Nephron progenitor cell (in vitro differentiated cells): ENCODE results near the gene ZNF618.

Experiments
- DNase-seq: peaks from one replicate; pipeline ENCODE4 v3.0.0; 2021
- H3K27ac Mint-ChIP-seq: 2 replicates; pipeline ENCODE4 v1.8.0; 2021; ENCODE audit warnings: mild to moderate bottlenecking, moderate library complexity, mixed read lengths
- H3K27me3 Mint-ChIP-seq: 2 replicates; pipeline ENCODE4 v1.8.0; 2021; ENCODE audit warnings: mild to moderate bottlenecking, low read depth, mixed read lengths; ENCODE audit not compliant: poor library complexity
- H3K36me3 Mint-ChIP-seq: 2 replicates; pipeline ENCODE4 v1.8.0; 2021; ENCODE audit warnings: low read depth, mixed read lengths
- H3K4me1 Mint-ChIP-seq: 2 replicates; pipeline ENCODE4 v1.8.0; 2021; ENCODE audit warnings: mixed read lengths
- H3K4me3 Mint-ChIP-seq: 2 replicates; pipeline ENCODE4 v1.8.0; 2021; ENCODE audit warnings: mild to moderate bottlenecking, moderate library complexity, mixed read lengths
- H3K9me3 Mint-ChIP-seq: 2 replicates; pipeline ENCODE4 v1.8.0; 2021; ENCODE audit warnings: mild to moderate bottlenecking, moderate library complexity, mixed read lengths
- TF ChIP-seq, protein P1 (sequence below): fragments of 200-600 bp; sonication (generic); IDR thresholded peaks from 2 replicates; pipeline ENCODE4 v1.5.0; 2021; ENCODE audit warnings: antibody characterized with exemption

ZNF618 gene

DNA sequence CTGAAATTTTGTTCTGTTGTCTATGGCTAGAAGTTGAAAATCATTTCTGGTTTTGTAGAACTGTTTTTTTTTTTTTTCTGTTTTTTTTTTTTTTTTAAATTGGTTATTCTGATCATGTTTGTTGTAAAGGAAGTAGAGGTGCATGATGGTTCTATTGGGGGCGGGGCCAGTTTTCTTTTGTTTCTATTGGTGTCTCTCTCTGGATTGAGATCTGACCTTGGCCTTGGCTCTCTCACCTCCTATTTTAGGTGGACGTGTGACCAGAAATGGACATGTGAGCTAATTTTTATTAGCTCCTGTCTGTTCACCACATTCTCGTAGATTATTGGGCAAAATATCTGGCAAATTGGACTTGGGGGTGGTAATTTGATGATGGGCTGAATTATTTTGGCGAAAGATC lies 3.2 kb downstream of the ZNF618 start:
- Mint-ChIP-seq H3K4me3 (peak overlapping the region; percentile 94), H3K9me3 (no peaks in the 10 kb centered on the region), H3K27me3 (peaks cover 4% of the 10 kb centered on the region), H3K27ac (peak overlapping the region; percentile 60), H3K4me1 (peaks cover 62% of the 10 kb centered on the region), H3K36me3 (peaks cover 27% of the 10 kb centered on the region)
- TF ChIP-seq, protein P1, sequence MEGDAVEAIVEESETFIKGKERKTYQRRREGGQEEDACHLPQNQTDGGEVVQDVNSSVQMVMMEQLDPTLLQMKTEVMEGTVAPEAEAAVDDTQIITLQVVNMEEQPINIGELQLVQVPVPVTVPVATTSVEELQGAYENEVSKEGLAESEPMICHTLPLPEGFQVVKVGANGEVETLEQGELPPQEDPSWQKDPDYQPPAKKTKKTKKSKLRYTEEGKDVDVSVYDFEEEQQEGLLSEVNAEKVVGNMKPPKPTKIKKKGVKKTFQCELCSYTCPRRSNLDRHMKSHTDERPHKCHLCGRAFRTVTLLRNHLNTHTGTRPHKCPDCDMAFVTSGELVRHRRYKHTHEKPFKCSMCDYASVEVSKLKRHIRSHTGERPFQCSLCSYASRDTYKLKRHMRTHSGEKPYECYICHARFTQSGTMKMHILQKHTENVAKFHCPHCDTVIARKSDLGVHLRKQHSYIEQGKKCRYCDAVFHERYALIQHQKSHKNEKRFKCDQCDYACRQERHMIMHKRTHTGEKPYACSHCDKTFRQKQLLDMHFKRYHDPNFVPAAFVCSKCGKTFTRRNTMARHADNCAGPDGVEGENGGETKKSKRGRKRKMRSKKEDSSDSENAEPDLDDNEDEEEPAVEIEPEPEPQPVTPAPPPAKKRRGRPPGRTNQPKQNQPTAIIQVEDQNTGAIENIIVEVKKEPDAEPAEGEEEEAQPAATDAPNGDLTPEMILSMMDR, result no peak
- DNase-seq, result no peak

DNA sequence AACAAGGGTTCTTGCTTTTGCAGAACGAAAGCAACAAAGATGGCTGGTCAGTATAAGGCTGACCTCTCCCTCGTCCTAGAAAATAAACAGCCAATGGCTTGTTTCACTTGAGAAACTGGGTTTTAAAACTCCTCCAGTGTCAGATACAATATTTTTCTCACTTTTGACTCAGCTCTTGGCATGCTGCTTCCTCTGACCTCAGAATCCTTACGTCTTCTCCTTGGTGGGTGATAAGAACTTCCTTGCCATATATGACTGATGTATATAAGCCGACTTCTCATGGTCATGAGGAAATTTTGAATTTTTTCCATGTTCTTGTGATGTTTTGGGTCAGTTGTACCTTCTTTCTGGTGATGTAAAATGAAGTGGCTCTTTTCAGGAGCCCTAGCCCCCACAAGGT lies 3.8 kb downstream of the ZNF618 start:
- Mint-ChIP-seq H3K27ac (no peak overlapping the region), H3K36me3 (peaks cover 27% of the 10 kb centered on the region), H3K4me3 (no peak overlapping the region), H3K9me3 (no peaks in the 10 kb centered on the region), H3K4me1 (peaks cover 68% of the 10 kb centered on the region), H3K27me3 (peaks cover 4% of the 10 kb centered on the region)
- TF ChIP-seq, protein P1, result no peak
- DNase-seq, result no peak

DNA sequence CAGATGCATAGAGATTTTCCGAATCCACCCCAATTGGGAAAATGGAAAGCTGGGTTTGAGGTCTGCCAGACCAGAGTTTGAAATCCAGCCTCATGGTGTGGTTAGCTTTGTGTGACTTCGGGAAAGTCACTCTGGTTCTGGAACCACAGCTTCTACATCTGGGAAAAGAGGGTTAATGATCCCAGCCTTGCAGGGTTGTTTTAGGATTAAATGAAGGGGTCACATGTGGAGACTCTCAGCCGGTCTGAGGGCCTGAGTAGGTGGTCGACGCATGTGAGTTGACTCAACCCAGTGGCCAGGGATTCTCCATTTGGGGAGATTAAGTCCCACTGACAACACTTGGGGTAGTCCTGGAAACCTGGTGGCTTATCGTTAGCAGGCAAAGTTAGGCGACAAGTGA lies 6.1 kb downstream of the ZNF618 start:
- H3K4me1 Mint-ChIP-seq, result peaks cover 84% of the 10 kb centered on the region
- no peaks in the 10 kb centered on the region for H3K27me3 Mint-ChIP-seq
- H3K36me3 Mint-ChIP-seq, result peaks cover 31% of the 10 kb centered on the region
- no peak overlapping the region for H3K27ac Mint-ChIP-seq
- H3K9me3 Mint-ChIP-seq, result no peaks in the 10 kb centered on the region
- H3K4me3 Mint-ChIP-seq, result no peak overlapping the region
- DNase-seq, result no peak
- TF ChIP-seq, protein P1, result no peak

- peak overlapping the region; percentile 94 for H3K27ac Mint-ChIP-seq
- H3K9me3 Mint-ChIP-seq, result no peaks in the 10 kb centered on the region
- no peaks in the 10 kb centered on the region for H3K27me3 Mint-ChIP-seq
- peaks cover 83% of the 10 kb centered on the region for H3K4me1 Mint-ChIP-seq
- no peak for DNase-seq
- H3K36me3 Mint-ChIP-seq, result peaks cover 36% of the 10 kb centered on the region
- H3K4me3 Mint-ChIP-seq, result no peak overlapping the region
- TF ChIP-seq, protein P1, result no peak
Measured at GRCh38 chr9:113882636-113883164, 6.6 kb downstream of the ZNF618 start.

DNA sequence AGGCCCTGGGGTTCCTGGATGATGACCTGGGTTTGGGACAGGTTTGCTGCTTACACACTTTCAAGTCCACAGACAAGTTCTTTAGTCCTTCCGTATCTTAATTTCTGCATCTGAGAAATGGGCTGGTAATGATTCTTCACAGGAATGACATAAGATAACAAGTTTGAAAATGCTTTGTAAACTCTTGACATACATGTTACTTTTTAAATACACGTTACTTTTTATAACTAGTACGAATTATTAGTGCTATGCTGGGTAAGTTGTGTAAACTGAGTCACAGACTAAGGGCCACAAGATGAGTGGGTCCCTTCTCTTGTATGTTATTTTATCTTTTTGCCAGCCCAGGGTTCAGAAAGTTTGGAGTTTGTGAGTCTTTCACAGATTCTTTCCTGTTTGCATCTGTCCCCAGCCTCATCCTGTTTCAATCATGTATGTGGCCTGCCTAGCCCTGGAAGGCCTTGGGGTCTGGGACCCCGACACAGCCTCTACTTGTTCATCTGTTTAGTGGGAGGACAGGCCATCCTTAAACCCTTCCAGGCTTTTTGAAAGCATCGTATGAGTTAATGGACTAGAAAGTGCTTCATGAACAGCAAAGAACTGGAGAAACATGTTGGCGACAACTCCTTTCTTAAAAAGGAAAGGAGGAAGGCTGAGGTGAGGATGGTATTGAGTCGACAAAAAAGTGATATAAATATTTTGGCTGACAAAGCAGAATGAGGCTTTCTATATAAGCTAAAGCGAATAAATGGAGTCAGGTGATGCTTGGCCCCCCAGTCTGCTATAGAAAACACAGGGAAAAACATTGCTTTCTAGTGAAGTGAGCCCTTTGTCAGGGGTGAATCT lies 9.3 kb downstream of the ZNF618 start:
- no peak overlapping the region for H3K4me3 Mint-ChIP-seq

More for the DNA sequence above, 9.3 kb downstream of the ZNF618 start:
- TF ChIP-seq, protein P1, result no peak
- peaks cover 59% of the 10 kb centered on the region for H3K4me1 Mint-ChIP-seq
- no peak for DNase-seq
- peak overlapping the region; percentile 97 for H3K27ac Mint-ChIP-seq
- peaks cover 45% of the 10 kb centered on the region for H3K36me3 Mint-ChIP-seq
- H3K9me3 Mint-ChIP-seq, result peaks cover 20% of the 10 kb centered on the region
- no peaks in the 10 kb centered on the region for H3K27me3 Mint-ChIP-seq
